Measurements from ENCODE around the gene ISOC2. TPM values are rescaled to one million over a fixed set of nuclear protein-coding genes. Genes with fewer than 3 reads are reported as not detected.

The ISOC2 gene
- total RNA-seq, 1 experiment from 2014 or later: 134 TPM

- no peak for DNase-seq (ENCODE audit: low read depth)
Observed at GRCh38 chr19:55489711-55490477, 28.5 kb upstream of the ISOC2 start.

GRCh38 chr19:55488986-55489710, 27.7 kb upstream of the ISOC2 start:
- no peak for DNase-seq (ENCODE audit: low read depth)

GRCh38 chr19:55487924-55488687, 26.7 kb upstream of the ISOC2 start, which contains the start of gene SSC5D:
Gene SSC5D (plus strand): TSS chr19:55488436. CDS start chr19:55488590, 154 bp downstream.
- peak; percentile 61 for DNase-seq (ENCODE audit: low read depth)

GRCh38 chr19:55486971-55487923, 25.8 kb upstream of the ISOC2 start:
- DNase-seq (ENCODE audit: low read depth): peak; percentile 97

- DNase-seq (ENCODE audit: low read depth): peak; percentile 67
Observed at GRCh38 chr19:55486043-55486970, 24.9 kb upstream of the ISOC2 start.

- no peak for DNase-seq (ENCODE audit: low read depth)
Observed at GRCh38 chr19:55485439-55486011, 24.1 kb upstream of the ISOC2 start.

- peak; percentile 81 for DNase-seq (ENCODE audit: low read depth)
Observed at GRCh38 chr19:55484593-55485438, 23.4 kb upstream of the ISOC2 start, which contains the start of gene NAT14. Gene NAT14 (plus strand): TSS chr19:55485188. CDS start chr19:55485709, 521 bp downstream.

GRCh38 chr19:55483706-55484592, 22.5 kb upstream of the ISOC2 start:
- no peak for DNase-seq (ENCODE audit: low read depth)

GRCh38 chr19:55482967-55483705, 21.7 kb upstream of the ISOC2 start:
- no peak for DNase-seq (ENCODE audit: low read depth)

- DNase-seq (ENCODE audit: low read depth): no peak
Observed at GRCh38 chr19:55482156-55482961, 20.9 kb upstream of the ISOC2 start.

GRCh38 chr19:55481794-55482155, 20.3 kb upstream of the ISOC2 start:
- DNase-seq (ENCODE audit: low read depth): no peak

- no peak for DNase-seq (ENCODE audit: low read depth)
Observed at GRCh38 chr19:55481148-55481793, 19.8 kb upstream of the ISOC2 start.

GRCh38 chr19:55479451-55480230, 18.2 kb upstream of the ISOC2 start:
- DNase-seq (ENCODE audit: low read depth): no peak

- DNase-seq (ENCODE audit: low read depth): no peak
Observed at GRCh38 chr19:55479045-55479444, 17.6 kb upstream of the ISOC2 start.

- DNase-seq (ENCODE audit: low read depth): no peak
Observed at GRCh38 chr19:55478364-55478763, 16.9 kb upstream of the ISOC2 start.

All from Daoy (cell line).